ENCODE measurements around the gene GFPT1.
"Not testable (repeated sequence)": the region's sequence is repeated elsewhere in the genome, so short reads cannot be mapped to it uniquely, and the experiment has no call there.

Gene GFPT1

GRCh38 chr2:69386360-69386759 lies 667 bp downstream of the GFPT1 start:
- intact Hi-C loops (cut with DNase I), result loop anchor here (5.0 kb wide), 2 partner anchors 51 to 256 kb away; partner anchors contain the start of genes AAK1 and NFU1
- peak in 1 of 42 donors; percentile 5 for DNase-seq

GRCh38 chr2:69385443-69386151 lies 1.4 kb downstream of the GFPT1 start:
- intact Hi-C loops (cut with DNase I), result loop anchor here (5.0 kb wide), 2 partner anchors 52 to 257 kb away; partner anchors contain the start of genes AAK1 and NFU1
- DNase-seq, result no peak

GRCh38 chr2:69384618-69385081 lies 2.4 kb downstream of the GFPT1 start:
- intact Hi-C loops (cut with DNase I), result loop anchor here (5.0 kb wide), 2 partner anchors 53 to 258 kb away; partner anchors contain the start of genes AAK1 and NFU1
- DNase-seq, result no peak

GRCh38 chr2:69383176-69383812 lies 3.7 kb downstream of the GFPT1 start:
- no peak for DNase-seq
- intact Hi-C loops (cut with DNase I), result no loop called here

- DNase-seq, result no peak
- intact Hi-C loops (cut with DNase I), result no loop called here
These were observed 4.5 kb downstream of the GFPT1 start for GRCh38 chr2:69382547-69382946.

GRCh38 chr2:69381337-69381737 lies 5.7 kb downstream of the GFPT1 start:
- DNase-seq, result no peak
- intact Hi-C loops (cut with DNase I), result no loop called here

- intact Hi-C loops (cut with DNase I), result no loop called here
- DNase-seq, result no peak
These were observed 6.7 kb downstream of the GFPT1 start for GRCh38 chr2:69380072-69380917.

- no peak for DNase-seq
- intact Hi-C loops (cut with DNase I), result no loop called here
These were observed 10.6 kb downstream of the GFPT1 start for GRCh38 chr2:69376403-69376802.

GRCh38 chr2:69375494-69376353 lies 11.3 kb downstream of the GFPT1 start:
- DNase-seq, result peak in 2 of 42 donors; percentile 47 to 54
- intact Hi-C loops (cut with DNase I), result no loop called here

GRCh38 chr2:69372767-69373166 lies 14.3 kb downstream of the GFPT1 start:
- intact Hi-C loops (cut with DNase I), result no loop called here

GRCh38 chr2:69369802-69370201 lies 17.2 kb downstream of the GFPT1 start:
- intact Hi-C loops (cut with DNase I), result no loop called here
- DNase-seq, result no peak

More at GRCh38 chr2:69372767-69373166, 14.3 kb downstream of the GFPT1 start:
- no peak for DNase-seq

- intact Hi-C loops (cut with DNase I), result no loop called here
- DNase-seq, result no peak
These were observed 18.4 kb downstream of the GFPT1 start for GRCh38 chr2:69368588-69368987.

- DNase-seq, result no peak
- intact Hi-C loops (cut with DNase I), result no loop called here
These were observed 27.7 kb downstream of the GFPT1 start for GRCh38 chr2:69359371-69359770.

- intact Hi-C loops (cut with DNase I), result no loop called here
- DNase-seq, result no peak
These were observed 28.1 kb downstream of the GFPT1 start for GRCh38 chr2:69358914-69359313.

- intact Hi-C loops (cut with DNase I), result no loop called here
- DNase-seq, result no peak
These were observed 30.6 kb downstream of the GFPT1 start for GRCh38 chr2:69356471-69356870.

GRCh38 chr2:69354976-69355375 lies 32.1 kb downstream of the GFPT1 start:
- DNase-seq; intact Hi-C loops (cut with DNase I): not testable (repeated sequence)

- DNase-seq, result no peak
- intact Hi-C loops (cut with DNase I), result no loop called here
These were observed 33.7 kb downstream of the GFPT1 start for GRCh38 chr2:69353360-69353759.

- intact Hi-C loops (cut with DNase I), result no loop called here
- DNase-seq, result no peak
These were observed 38.2 kb downstream of the GFPT1 start for GRCh38 chr2:69348781-69349180.

GRCh38 chr2:69345434-69345833 lies 41.6 kb downstream of the GFPT1 start:
- no peak for DNase-seq
- intact Hi-C loops (cut with DNase I), result no loop called here

Data from head of caudate nucleus (tissue), 42 donors.